ENCODE measurements around the gene GPRIN1.

GPRIN1 gene

GRCh38 chr5:176549871-176550270, 60.1 kb downstream of the GPRIN1 start:
- DNase-seq (ENCODE audit: low spot score in 2 of 2) = no peak
- H3K27ac Mint-ChIP-seq = no peak overlapping the region
- peaks cover 3% of the 10 kb centered on the region for H3K27me3 Mint-ChIP-seq
- no peak for ATAC-seq (ENCODE audit: low read depth)
- peaks cover 21% of the 10 kb centered on the region for H3K4me1 Mint-ChIP-seq
- no peaks in the 10 kb centered on the region for H3K9me3 Mint-ChIP-seq
- H3K4me3 Mint-ChIP-seq = no peak overlapping the region
- no peaks in the 10 kb centered on the region for H3K36me3 Mint-ChIP-seq

GRCh38 chr5:176548967-176549444, 61.0 kb downstream of the GPRIN1 start, which contains the start of gene CDHR2:
TSS of gene CDHR2 (plus strand) at chr5:176549342. CDS start at chr5:176565353, 16,011 bp downstream.
- Mint-ChIP-seq H3K36me3 (no peaks in the 10 kb centered on the region), H3K27me3 (peaks cover 3% of the 10 kb centered on the region), H3K4me3 (peak within 1 kb of the TSS; percentile 24), H3K27ac (no peak within 1 kb of the TSS), H3K4me1 (peaks cover 21% of the 10 kb centered on the region), H3K9me3 (no peaks in the 10 kb centered on the region)
- DNase-seq (ENCODE audit: low spot score in 2 of 2) (no peak), ATAC-seq (ENCODE audit: low read depth) (no peak)

GRCh38 chr5:176547802-176548201, 62.2 kb downstream of the GPRIN1 start:
- no peak for DNase-seq (ENCODE audit: low spot score in 2 of 2)
- no peak overlapping the region for H3K4me3 Mint-ChIP-seq

More at GRCh38 chr5:176547802-176548201, 62.2 kb downstream of the GPRIN1 start:
- peaks cover 15% of the 10 kb centered on the region for H3K4me1 Mint-ChIP-seq
- H3K9me3 Mint-ChIP-seq = no peaks in the 10 kb centered on the region
- H3K36me3 Mint-ChIP-seq = no peaks in the 10 kb centered on the region
- no peak overlapping the region for H3K27ac Mint-ChIP-seq
- no peak for ATAC-seq (ENCODE audit: low read depth)
- no peaks in the 10 kb centered on the region for H3K27me3 Mint-ChIP-seq

Measured in memory B cell (primary cell).